ENCODE measurements around the gene TMEM242. TPM values are rescaled to one million over a fixed set of nuclear protein-coding genes. Genes with fewer than 3 reads are reported as not detected.

The TMEM242 gene
- total RNA-seq (2021; fragmentation: NEBNext Ultra II Directional; extraction: Animal tissue kit (Norgen Biotek cat#: 25700)) (8.2 and 9.0 TPM in 2 replicates), polyA plus RNA-seq (2011; rRNA removed) (1.7 and 2.4 TPM in 2 replicates), polyA minus RNA-seq (2011; rRNA and poly(A)+ RNA removed) (2.2 TPM in 2 replicates)
- 3.3 TPM for polyA plus RNA-seq (2011; cell fraction: cytosol; rRNA removed)
- 1.8 TPM for polyA plus RNA-seq (2011; cell fraction: nucleus; rRNA removed)
- 4.6 to 6.5 TPM (median 5.1 TPM) in 4 replicates for polyA plus RNA-seq (2012, experiment 1 of 2)
- 1.1 TPM for polyA plus RNA-seq (2012, experiment 2 of 2)
- 5.7 TPM for polyA plus RNA-seq (2013, experiment 1 of 2)
- polyA plus RNA-seq (2013, experiment 2 of 2): 6.7 TPM
- 1.6 TPM for polyA minus RNA-seq (2011; cell fraction: cytosol; rRNA and poly(A)+ RNA removed)
- polyA minus RNA-seq (2011; cell fraction: nucleus; rRNA and poly(A)+ RNA removed): 7.6 TPM
- long read RNA-seq, experiment 1, full-length matches to known transcripts: 11 of 14 reads
- long read RNA-seq, experiment 1, partial matches to known transcripts: 0 of 14 reads
- long read RNA-seq, experiment 1, other reads (novel, unspliced or antisense): 3 of 14 reads
- long read RNA-seq, experiment 2, full-length matches to known transcripts: 72 of 83 reads
- long read RNA-seq, experiment 2, partial matches to known transcripts: 7 of 83 reads
- long read RNA-seq, experiment 2, other reads (novel, unspliced or antisense): 4 of 83 reads

DNA sequence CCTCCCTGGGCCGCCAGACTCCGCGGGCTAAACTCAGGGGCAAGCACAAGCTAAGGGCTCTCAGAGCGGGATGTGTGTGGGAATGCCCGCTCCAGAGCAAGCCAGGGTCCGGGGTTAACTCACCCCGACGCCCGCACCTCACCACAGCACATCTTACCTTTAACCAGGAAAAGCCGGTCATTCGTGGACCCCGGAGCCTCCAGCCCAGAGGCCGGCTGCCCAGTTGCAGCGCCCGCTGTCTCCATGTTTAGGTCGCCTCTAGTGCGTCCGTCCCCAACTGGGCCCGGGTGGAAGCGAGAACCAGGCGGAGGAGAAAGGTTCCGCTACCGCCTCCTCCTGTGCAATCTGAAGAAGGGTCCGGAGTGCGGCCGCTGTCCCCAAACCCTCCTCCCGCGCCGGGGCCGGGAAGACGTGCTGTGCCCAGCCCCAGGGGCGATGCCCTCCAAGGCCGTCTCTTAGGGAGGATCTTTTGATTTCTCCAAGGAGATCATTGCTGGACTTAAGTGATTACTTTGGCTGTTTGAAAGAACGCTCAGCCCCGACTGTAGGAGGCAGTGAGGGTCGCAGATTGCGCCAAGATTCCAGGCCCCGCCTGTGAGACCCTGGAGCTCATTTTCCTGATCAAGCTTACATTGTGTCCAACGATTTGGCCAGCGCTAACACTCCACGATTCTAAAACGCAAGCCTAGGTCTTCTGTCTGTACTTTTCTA lies at the start of gene TMEM242:
Gene TMEM242, minus strand, starts transcription at position 265 of the 711 bp plus-strand sequence. Its CDS starts 20 bp downstream, at position 245.
- Histone ChIP-seq H4K8ac (ENCODE audit: extremely low read depth, insufficient read depth, low read length) (peak within 1 kb of the TSS; percentile 97; the same call in 1 of the 2 replicates), H2BK20ac (ENCODE audit: low read length) (peak within 1 kb of the TSS; percentile 21; the same call in 1 of the 2 replicates), H3K4ac (replicated peaks; ENCODE audit: insufficient read length, low read depth, low read length) (no peak within 1 kb of the TSS), H2BK15ac (ENCODE audit: low read length) (no peak within 1 kb of the TSS), H3K4me1 (replicated peaks in 1 of 4; ENCODE audit: control insufficient read depth in 3 of 4, insufficient read depth in 4 of 4, low read length in 3 of 4) (no peaks in the 10 kb centered on the region; a peak in 1 of 7 replicates), H4K91ac (replicated peaks; ENCODE audit: insufficient read length, low read length) (no peak within 1 kb of the TSS), H2AK5ac (ENCODE audit: low read depth, low read length) (no peak within 1 kb of the TSS), H3K27ac (ENCODE audit: low read depth, low read length) (peak within 1 kb of the TSS; percentile 81), H3K9ac (replicated peaks in 1 of 4; ENCODE audit: extremely low read depth in 1 of 4, low read depth in 3 of 4, low read length in 3 of 4) (peak within 1 kb of the TSS; percentile 62 to 93 (median 92)), H2AFZ (ENCODE audit: low read length) (peak within 1 kb of the TSS; percentile 93), H3K4me3 (ENCODE audit: extremely low read depth in 1 of 4, insufficient read depth in 2 of 4, low read depth in 3 of 4, low read length in 4 of 4) (peak within 1 kb of the TSS; percentile 87 to 99 (median 94)), H2BK12ac (ENCODE audit: low read depth, low read length) (no peak within 1 kb of the TSS), H3K23ac (ENCODE audit: insufficient read length) (no peak within 1 kb of the TSS), H3K79me1 (ENCODE audit: low read depth, low read length) (no peaks in the 10 kb centered on the region), H3K23me2 (ENCODE audit: low read depth, low read length) (peaks cover 5% of the 10 kb centered on the region), H3K4me2 (ENCODE audit: insufficient read depth in 1 of 2, low read depth in 2 of 2, low read length in 2 of 2) (peak within 1 kb of the TSS; percentile 81 to 90), H3K56ac (replicated peaks; ENCODE audit: insufficient read length, low read depth, low read length) (no peak within 1 kb of the TSS), H4K20me1 (replicated peaks in 1 of 2; ENCODE audit: control insufficient read depth in 1 of 2, insufficient read depth in 2 of 2, low read length in 2 of 2) (no peaks in the 10 kb centered on the region), H3K36me3 (ENCODE audit: control insufficient read depth in 2 of 4, insufficient read depth in 4 of 4, low read length in 3 of 4) (peaks cover 0 to 8% (median 1%) of the 10 kb centered on the region in 4 experiments; a peak in 2 of 8 replicates), H3K18ac (ENCODE audit: extremely low read depth, low read length) (peak within 1 kb of the TSS; percentile 86; the same call in 1 of the 2 replicates), H2BK5ac (ENCODE audit: low read depth, low read length) (peak within 1 kb of the TSS; percentile 75), H3K14ac (ENCODE audit: insufficient read length) (no peak within 1 kb of the TSS), H3K9me3 (ENCODE audit: insufficient read depth in 2 of 2, low read depth in 1 of 2, low read length in 1 of 2) (no peaks in the 10 kb centered on the region), H2BK120ac (replicated peaks; ENCODE audit: low read depth, low read length) (no peak within 1 kb of the TSS), H4K5ac (ENCODE audit: insufficient read length, low read depth, low read length) (peak within 1 kb of the TSS; percentile 65), H3K27me3 (replicated peaks in 1 of 4; ENCODE audit: control insufficient read depth in 3 of 4, extremely low read depth in 1 of 4, insufficient read depth in 3 of 4, low read length in 3 of 4) (peaks cover 0 to 2% (median 0%) of the 10 kb centered on the region in 4 experiments; a peak in 2 of 7 replicates), H3K79me2 (ENCODE audit: control insufficient read depth in 1 of 2, insufficient read depth in 2 of 2, low read length in 2 of 2) (peaks cover 0 to 11% of the 10 kb centered on the region in 2 experiments; a peak in 2 of 4 replicates)
- FAIRE-seq: no peak
- ChIA-PET POLR2A (ENCODE audit: partially characterized antibody) (interaction anchor here (0.7 to 4.3 kb wide), 17 partner anchors 9 to 346 kb away, joined by 3 to 29 read pairs (median 4); no protein-coding TSS in a partner anchor), CTCF (ENCODE audit: partially characterized antibody) (interaction anchor here (0.6 to 7.1 kb wide), 13 partner anchors 8 to 663 kb away, joined by 3 to 73 read pairs (median 6); no protein-coding TSS in a partner anchor)
- WGBS, 2 experiments (ENCODE audit: extremely low coverage in 1 of 2, insufficient coverage in 1 of 2, insufficient read length in 1 of 2, insufficient replicate concordance in 2 of 2, low coverage in 1 of 2, low lambda C conversion rate in 2 of 2, missing lambda C conversion rate in 1 of 2): 2% methylated on average over 42 of the region's 42 CpGs; no CpG with 5 or more reads in 1 of the 2 experiments
- DNase-seq (ENCODE audit: low read depth in 1 of 2, low spot score in 2 of 2): peak in 1 of 2 experiments; percentile 98
- TF ChIP-seq SP4 (IDR thresholded peaks at IDR 0.05; ENCODE audit: low read length) (peak; percentile 77; the same call in 1 of the 2 replicates), TCF12 (IDR thresholded peaks at IDR 0.05; ENCODE audit: low read depth, low read length) (0 out of 2 replicates have a peak, but pooled peaks have one; percentile 38), JUN (IDR thresholded peaks at IDR 0.05; ENCODE audit: low read depth, low read length) (no peak), ZNF274 (IDR thresholded peaks at IDR 0.05; ENCODE audit: borderline replicate concordance, extremely low read depth, low read length) (no peak), KDM5A (IDR thresholded peaks at IDR 0.05; ENCODE audit: low read length) (peak; percentile 99)
- TF ChIP-seq, protein P1, sequence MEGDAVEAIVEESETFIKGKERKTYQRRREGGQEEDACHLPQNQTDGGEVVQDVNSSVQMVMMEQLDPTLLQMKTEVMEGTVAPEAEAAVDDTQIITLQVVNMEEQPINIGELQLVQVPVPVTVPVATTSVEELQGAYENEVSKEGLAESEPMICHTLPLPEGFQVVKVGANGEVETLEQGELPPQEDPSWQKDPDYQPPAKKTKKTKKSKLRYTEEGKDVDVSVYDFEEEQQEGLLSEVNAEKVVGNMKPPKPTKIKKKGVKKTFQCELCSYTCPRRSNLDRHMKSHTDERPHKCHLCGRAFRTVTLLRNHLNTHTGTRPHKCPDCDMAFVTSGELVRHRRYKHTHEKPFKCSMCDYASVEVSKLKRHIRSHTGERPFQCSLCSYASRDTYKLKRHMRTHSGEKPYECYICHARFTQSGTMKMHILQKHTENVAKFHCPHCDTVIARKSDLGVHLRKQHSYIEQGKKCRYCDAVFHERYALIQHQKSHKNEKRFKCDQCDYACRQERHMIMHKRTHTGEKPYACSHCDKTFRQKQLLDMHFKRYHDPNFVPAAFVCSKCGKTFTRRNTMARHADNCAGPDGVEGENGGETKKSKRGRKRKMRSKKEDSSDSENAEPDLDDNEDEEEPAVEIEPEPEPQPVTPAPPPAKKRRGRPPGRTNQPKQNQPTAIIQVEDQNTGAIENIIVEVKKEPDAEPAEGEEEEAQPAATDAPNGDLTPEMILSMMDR (IDR thresholded peaks at IDR 0.05; ENCODE audit: control extremely low read depth in 1 of 3, insufficient read depth in 1 of 3, low read depth in 1 of 3, low read length in 3 of 3): peak in 1 of 3 experiments; percentile 11; a peak in 2 of 4 replicates

Measured in H1 (cell line).